ENCODE results near the gene SNX24. TPM values are rescaled to one million over a fixed set of nuclear protein-coding genes. Genes with fewer than 3 reads are reported as not detected.

The SNX24 gene
- total and polyA plus RNA-seq, 8 donors: 23.0 to 33.9 (median 26.9) TPM

- TF ChIP-seq CTCF (IDR thresholded peaks at IDR 0.05): no peak
- H3K4me1 ChIP-seq: no peaks in the 10 kb centered on the region
- no peaks in the 10 kb centered on the region for H3K27me3 ChIP-seq
- no peak for DNase-seq
- H3K9me3 ChIP-seq: no peaks in the 10 kb centered on the region
- H3K36me3 ChIP-seq: no peaks in the 10 kb centered on the region
- no peak overlapping the region for H3K4me3 ChIP-seq
- intact Hi-C loops (cut with DNase I): no loop called here
- H3K27ac ChIP-seq: no peak overlapping the region
- no peak for ATAC-seq
These were observed 150.7 kb downstream of the SNX24 start for GRCh38 chr5:122996091-122996490.

DNA sequence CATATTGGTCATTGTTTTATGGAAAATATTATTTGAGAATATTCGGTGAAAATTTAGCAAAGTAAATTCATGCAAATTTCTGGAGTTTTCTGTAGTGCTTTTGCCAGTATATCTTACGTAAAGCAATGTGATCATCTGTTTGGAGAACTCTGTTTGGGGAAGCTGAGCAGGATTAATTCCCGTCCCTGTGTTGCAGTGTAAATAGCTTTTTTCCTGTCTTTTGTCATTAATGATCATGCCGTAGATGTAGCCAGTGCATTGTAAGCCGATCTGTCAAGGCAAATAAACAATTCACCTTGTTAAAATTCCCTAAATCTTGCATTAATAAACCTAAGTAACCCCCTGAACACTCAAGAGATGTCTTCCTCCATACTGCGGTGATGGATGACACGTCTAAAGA, 151.9 kb downstream of the SNX24 start:
- no peak for ATAC-seq
- Histone ChIP-seq H3K36me3 (no peaks in the 10 kb centered on the region), H3K4me1 (no peaks in the 10 kb centered on the region), H3K9me3 (no peaks in the 10 kb centered on the region), H3K4me3 (no peak overlapping the region), H3K27me3 (no peaks in the 10 kb centered on the region), H3K27ac (no peak overlapping the region)
- no peak for DNase-seq
- intact Hi-C loops (cut with DNase I): no loop called here
- no peak for TF ChIP-seq CTCF (IDR thresholded peaks at IDR 0.05)

DNA sequence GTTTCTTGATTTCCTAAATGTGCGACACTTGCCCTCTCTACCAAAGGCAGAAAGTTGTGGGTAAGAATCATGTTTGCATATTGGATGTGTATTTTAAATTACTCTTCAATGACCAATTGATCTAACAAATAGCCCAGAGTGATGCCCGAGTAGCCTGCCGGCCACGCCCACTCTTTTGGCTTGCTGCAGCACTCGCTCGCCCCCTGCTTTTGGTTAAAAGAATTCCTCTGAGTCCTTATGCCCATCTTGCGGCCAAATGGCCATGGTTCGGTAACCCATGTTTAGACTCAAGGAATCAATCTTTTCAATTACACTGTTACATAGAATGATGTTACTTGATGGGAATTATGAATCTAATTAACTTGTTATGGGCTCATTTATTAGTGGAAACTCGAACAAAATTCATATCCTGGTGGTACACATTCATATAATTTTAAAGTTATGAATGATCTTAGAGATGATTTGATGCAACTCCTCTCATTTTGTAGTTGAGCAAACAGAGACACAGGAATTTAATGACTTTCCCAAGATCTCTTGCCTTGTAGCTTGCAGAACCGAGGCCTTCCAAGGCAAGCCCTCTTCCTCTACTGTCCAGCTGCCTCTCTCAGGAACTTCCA, 154.6 kb downstream of the SNX24 start:
- Histone ChIP-seq H3K9me3 (no peaks in the 10 kb centered on the region), H3K27me3 (no peaks in the 10 kb centered on the region), H3K4me3 (no peak overlapping the region), H3K4me1 (no peaks in the 10 kb centered on the region), H3K27ac (no peak overlapping the region), H3K36me3 (no peaks in the 10 kb centered on the region)
- no peak for TF ChIP-seq CTCF (IDR thresholded peaks at IDR 0.05)
- DNase-seq (no peak), ATAC-seq (peak; percentile 48)
- intact Hi-C loops (cut with DNase I): no loop called here

DNA sequence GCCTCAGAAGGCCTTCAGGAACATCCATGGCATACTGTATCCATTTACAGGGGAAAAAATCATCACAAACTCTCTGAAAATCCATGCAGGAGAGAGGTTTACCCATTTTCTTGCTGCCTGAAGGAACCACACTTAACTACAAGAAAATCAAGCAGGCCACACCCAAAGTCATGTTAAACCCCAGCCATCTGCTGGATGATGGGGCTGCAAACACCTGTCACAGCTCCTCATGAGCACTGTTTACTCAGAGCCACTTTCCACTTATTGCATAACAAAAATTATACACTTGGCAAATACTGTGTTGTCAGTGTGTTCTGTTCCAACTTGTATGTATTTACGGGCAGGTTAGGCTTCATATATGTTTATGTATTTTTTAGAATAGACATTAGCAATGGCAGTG, 155.3 kb downstream of the SNX24 start:
- no peak overlapping the region for H3K4me3 ChIP-seq
- TF ChIP-seq CTCF (IDR thresholded peaks at IDR 0.05): no peak
- intact Hi-C loops (cut with DNase I): no loop called here

GRCh38 chr5:123001808-123002207, 156.4 kb downstream of the SNX24 start:
- intact Hi-C loops (cut with DNase I): no loop called here
- no peak for TF ChIP-seq CTCF (IDR thresholded peaks at IDR 0.05)
- Histone ChIP-seq H3K36me3 (no peaks in the 10 kb centered on the region), H3K9me3 (no peaks in the 10 kb centered on the region), H3K4me1 (no peaks in the 10 kb centered on the region), H3K27me3 (no peaks in the 10 kb centered on the region), H3K27ac (no peak overlapping the region), H3K4me3 (no peak overlapping the region)
- no peak for DNase-seq
- ATAC-seq: no peak

More for the DNA sequence above, 155.3 kb downstream of the SNX24 start:
- no peak for DNase-seq
- ATAC-seq: no peak
- H3K27ac ChIP-seq: no peak overlapping the region
- no peaks in the 10 kb centered on the region for H3K27me3 ChIP-seq
- H3K9me3 ChIP-seq: no peaks in the 10 kb centered on the region
- no peaks in the 10 kb centered on the region for H3K4me1 ChIP-seq
- no peaks in the 10 kb centered on the region for H3K36me3 ChIP-seq
